Measurements from ENCODE around the gene NEK7. TPM values are rescaled to one million over a fixed set of nuclear protein-coding genes. Genes with fewer than 3 reads are reported as not detected.

The NEK7 gene
- total RNA-seq, 3 donors from 2014 or later (not counting 1 experiment from before 2014, with no cell fraction given) = 34.1 to 57.5 (median 42.1) TPM

DNA sequence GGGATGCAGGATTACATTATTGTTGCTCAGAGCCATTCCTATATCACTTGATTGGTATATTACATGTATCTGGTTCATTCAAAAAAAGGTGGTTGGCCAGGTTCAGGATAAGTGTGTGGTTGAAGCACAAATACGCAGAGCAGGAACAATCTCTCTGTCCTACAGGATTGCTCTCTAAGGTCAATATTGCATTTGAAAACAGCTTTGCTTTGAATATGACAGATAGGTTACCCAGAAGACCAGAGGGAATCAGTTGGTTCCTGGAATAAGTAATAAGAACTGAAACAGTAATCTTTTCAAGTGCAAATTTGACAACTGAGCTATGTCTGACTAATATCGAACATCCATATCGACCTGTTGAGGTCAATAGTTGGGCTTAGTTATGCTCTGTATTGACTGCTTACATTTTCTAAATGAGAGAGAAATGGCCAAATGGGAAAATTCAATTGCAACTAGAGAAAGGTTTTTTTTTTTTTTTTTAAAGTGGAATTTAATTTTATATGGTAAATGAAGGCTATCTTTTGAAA, 206.9 kb downstream of the NEK7 start:
- peaks cover 8% of the 10 kb centered on the region for H3K36me3 Mint-ChIP-seq
- H3K27me3 Mint-ChIP-seq (ENCODE audit: low read depth in 2 of 2) = no peaks in the 10 kb centered on the region
- H3K9me3 ChIP-seq (ENCODE audit: control insufficient read depth, insufficient read depth, low read length) = no peaks in the 10 kb centered on the region
- H3K4me3 Mint-ChIP-seq = no peak overlapping the region
- H3K9me3 Mint-ChIP-seq = peaks cover 3 to 4% of the 10 kb centered on the region in 2 donors
- H3K27ac ChIP-seq (ENCODE audit: low read length) = no peak overlapping the region
- intact Hi-C loops (cut with micrococcal nuclease) = no loop called here
- ATAC-seq (no peak), DNase-seq (no peak)
- no peak overlapping the region for H3K4me3 ChIP-seq (ENCODE audit: low read length)
- no peaks in the 10 kb centered on the region for H3K36me3 ChIP-seq (ENCODE audit: control insufficient read depth, insufficient read depth, low read length)
- no peak overlapping the region for H3K27ac Mint-ChIP-seq
- TF ChIP-seq, protein P1, sequence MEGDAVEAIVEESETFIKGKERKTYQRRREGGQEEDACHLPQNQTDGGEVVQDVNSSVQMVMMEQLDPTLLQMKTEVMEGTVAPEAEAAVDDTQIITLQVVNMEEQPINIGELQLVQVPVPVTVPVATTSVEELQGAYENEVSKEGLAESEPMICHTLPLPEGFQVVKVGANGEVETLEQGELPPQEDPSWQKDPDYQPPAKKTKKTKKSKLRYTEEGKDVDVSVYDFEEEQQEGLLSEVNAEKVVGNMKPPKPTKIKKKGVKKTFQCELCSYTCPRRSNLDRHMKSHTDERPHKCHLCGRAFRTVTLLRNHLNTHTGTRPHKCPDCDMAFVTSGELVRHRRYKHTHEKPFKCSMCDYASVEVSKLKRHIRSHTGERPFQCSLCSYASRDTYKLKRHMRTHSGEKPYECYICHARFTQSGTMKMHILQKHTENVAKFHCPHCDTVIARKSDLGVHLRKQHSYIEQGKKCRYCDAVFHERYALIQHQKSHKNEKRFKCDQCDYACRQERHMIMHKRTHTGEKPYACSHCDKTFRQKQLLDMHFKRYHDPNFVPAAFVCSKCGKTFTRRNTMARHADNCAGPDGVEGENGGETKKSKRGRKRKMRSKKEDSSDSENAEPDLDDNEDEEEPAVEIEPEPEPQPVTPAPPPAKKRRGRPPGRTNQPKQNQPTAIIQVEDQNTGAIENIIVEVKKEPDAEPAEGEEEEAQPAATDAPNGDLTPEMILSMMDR (IDR thresholded peaks at IDR 0.05) = no peak
- 86% methylated on average over 3 of the region's 3 CpGs for WGBS (ENCODE audit: insufficient coverage)
- H3K4me1 Mint-ChIP-seq = peaks cover 5 to 6% of the 10 kb centered on the region in 2 donors
- H3K27me3 ChIP-seq (ENCODE audit: control insufficient read depth, insufficient read depth, low read length) = no peaks in the 10 kb centered on the region
- no peaks in the 10 kb centered on the region for H3K4me1 ChIP-seq (ENCODE audit: control insufficient read depth, insufficient read depth, low read length)

DNA sequence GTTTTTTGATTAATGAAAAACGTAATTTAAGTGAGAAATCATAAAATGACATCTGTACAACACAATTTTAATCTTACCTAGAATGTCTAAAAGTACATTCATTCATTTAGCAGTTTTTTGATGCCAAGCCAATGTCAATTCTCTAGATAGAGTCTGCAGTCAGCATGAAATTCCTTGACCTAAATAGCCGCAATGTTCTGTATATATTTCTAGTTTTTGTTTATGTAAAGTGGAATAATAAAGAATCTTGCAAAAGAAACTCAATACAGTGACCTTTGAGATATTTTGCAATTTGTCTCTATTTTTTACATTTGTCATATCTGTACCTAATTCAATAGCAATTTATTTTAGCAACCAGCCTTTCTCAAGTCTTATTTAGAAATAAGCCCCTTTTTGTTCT, 207.7 kb downstream of the NEK7 start:
- Histone ChIP-seq H3K4me1 (ENCODE audit: control insufficient read depth, insufficient read depth, low read length) (no peaks in the 10 kb centered on the region), H3K4me3 (ENCODE audit: low read length) (no peak overlapping the region), H3K27ac (ENCODE audit: low read length) (no peak overlapping the region), H3K27me3 (ENCODE audit: control insufficient read depth, insufficient read depth, low read length) (no peaks in the 10 kb centered on the region), H3K36me3 (ENCODE audit: control insufficient read depth, insufficient read depth, low read length) (no peaks in the 10 kb centered on the region), H3K9me3 (ENCODE audit: control insufficient read depth, insufficient read depth, low read length) (no peaks in the 10 kb centered on the region)
- no peaks in the 10 kb centered on the region for H3K27me3 Mint-ChIP-seq (ENCODE audit: low read depth in 2 of 2)
- H3K4me3 Mint-ChIP-seq = no peak overlapping the region
- H3K36me3 Mint-ChIP-seq = peaks cover 8% of the 10 kb centered on the region
- DNase-seq = no peak
- intact Hi-C loops (cut with micrococcal nuclease) = no loop called here
- 100% methylated on average over 1 of the region's 2 CpGs for WGBS (ENCODE audit: insufficient coverage)
- TF ChIP-seq, protein P1 (IDR thresholded peaks at IDR 0.05) = no peak
- no peak overlapping the region for H3K27ac Mint-ChIP-seq
- no peak for ATAC-seq
- H3K9me3 Mint-ChIP-seq = peaks cover 4 to 5% of the 10 kb centered on the region in 2 donors
- peaks cover 5 to 6% of the 10 kb centered on the region in 2 donors for H3K4me1 Mint-ChIP-seq

DNA sequence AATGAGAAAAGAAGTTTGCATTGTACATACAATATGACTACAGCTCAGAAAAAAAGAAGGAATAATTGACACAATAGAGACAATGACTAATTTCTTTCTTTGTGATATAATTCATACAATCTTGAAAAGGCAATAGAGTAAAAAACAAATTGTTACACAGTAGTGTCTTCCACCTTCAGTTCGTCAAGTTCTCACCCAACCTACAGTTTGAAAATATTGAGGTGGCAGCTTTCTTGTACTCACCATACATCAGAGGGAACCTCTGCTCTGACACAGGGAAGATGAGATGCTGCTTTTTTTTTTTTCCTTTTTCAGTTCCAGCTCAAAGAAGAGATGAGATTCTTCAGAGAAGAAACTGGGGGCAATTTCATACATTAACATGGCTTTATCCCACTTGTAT, 210.5 kb downstream of the NEK7 start:
- H3K27ac ChIP-seq (ENCODE audit: low read length) = no peak overlapping the region
- intact Hi-C loops (cut with micrococcal nuclease) = no loop called here
- no peaks in the 10 kb centered on the region for H3K9me3 ChIP-seq (ENCODE audit: control insufficient read depth, insufficient read depth, low read length)
- Mint-ChIP-seq H3K27me3 (ENCODE audit: low read depth in 2 of 2) (peaks cover 0 to 2% of the 10 kb centered on the region in 2 donors), H3K27ac (no peak overlapping the region), H3K36me3 (peaks cover 8% of the 10 kb centered on the region), H3K9me3 (peaks cover 5 to 8% of the 10 kb centered on the region in 2 donors), H3K4me1 (peaks cover 5 to 6% of the 10 kb centered on the region in 2 donors), H3K4me3 (no peak overlapping the region)
- TF ChIP-seq, protein P1 (IDR thresholded peaks at IDR 0.05) = no peak
- 100% methylated on average over 1 of the region's 1 CpG for WGBS (ENCODE audit: insufficient coverage)
- H3K36me3 ChIP-seq (ENCODE audit: control insufficient read depth, insufficient read depth, low read length) = no peaks in the 10 kb centered on the region
- no peaks in the 10 kb centered on the region for H3K27me3 ChIP-seq (ENCODE audit: control insufficient read depth, insufficient read depth, low read length)
- DNase-seq = no peak
- H3K4me3 ChIP-seq (ENCODE audit: low read length) = no peak overlapping the region
- no peak for ATAC-seq
- no peaks in the 10 kb centered on the region for H3K4me1 ChIP-seq (ENCODE audit: control insufficient read depth, insufficient read depth, low read length)

DNA sequence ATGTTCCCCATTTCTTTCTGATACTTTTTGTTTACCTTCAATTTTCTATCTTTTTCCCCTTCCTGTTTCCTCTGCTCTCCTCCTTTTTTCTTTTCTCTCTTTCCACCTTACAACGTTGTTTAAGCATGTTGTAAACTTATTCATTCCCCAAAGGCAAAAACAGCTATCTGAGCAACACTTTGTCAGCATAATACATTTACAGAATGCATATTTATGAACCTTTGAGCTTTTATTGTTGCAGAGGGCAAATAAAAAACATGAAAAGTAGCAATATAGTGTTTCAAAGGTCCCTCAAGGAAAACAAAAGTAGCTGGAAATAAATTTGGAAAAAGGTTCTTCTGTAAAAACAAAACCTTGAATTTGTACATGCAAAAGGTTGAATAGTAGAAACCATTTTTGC, 214.2 kb downstream of the NEK7 start:
- Mint-ChIP-seq H3K27ac (no peak overlapping the region), H3K9me3 (peaks cover 5 to 8% of the 10 kb centered on the region in 2 donors), H3K36me3 (peaks cover 8% of the 10 kb centered on the region), H3K27me3 (ENCODE audit: low read depth in 2 of 2) (peaks cover 0 to 15% of the 10 kb centered on the region in 2 donors), H3K4me1 (peaks cover 5 to 6% of the 10 kb centered on the region in 2 donors), H3K4me3 (no peak overlapping the region)
- 83% methylated on average over 1 of the region's 1 CpG for WGBS (ENCODE audit: insufficient coverage)
- Histone ChIP-seq H3K36me3 (ENCODE audit: control insufficient read depth, insufficient read depth, low read length) (no peaks in the 10 kb centered on the region), H3K4me3 (ENCODE audit: low read length) (no peak overlapping the region), H3K4me1 (ENCODE audit: control insufficient read depth, insufficient read depth, low read length) (no peaks in the 10 kb centered on the region), H3K9me3 (ENCODE audit: control insufficient read depth, insufficient read depth, low read length) (peaks cover 3% of the 10 kb centered on the region), H3K27ac (ENCODE audit: low read length) (no peak overlapping the region), H3K27me3 (ENCODE audit: control insufficient read depth, insufficient read depth, low read length) (no peaks in the 10 kb centered on the region)
- intact Hi-C loops (cut with micrococcal nuclease) = no loop called here
- ATAC-seq (no peak), DNase-seq (no peak)
- TF ChIP-seq, protein P1 (IDR thresholded peaks at IDR 0.05) = no peak

Measured in natural killer cell (primary cell).